ENCODE results near the gene DNPH1.

Gene DNPH1

DNA sequence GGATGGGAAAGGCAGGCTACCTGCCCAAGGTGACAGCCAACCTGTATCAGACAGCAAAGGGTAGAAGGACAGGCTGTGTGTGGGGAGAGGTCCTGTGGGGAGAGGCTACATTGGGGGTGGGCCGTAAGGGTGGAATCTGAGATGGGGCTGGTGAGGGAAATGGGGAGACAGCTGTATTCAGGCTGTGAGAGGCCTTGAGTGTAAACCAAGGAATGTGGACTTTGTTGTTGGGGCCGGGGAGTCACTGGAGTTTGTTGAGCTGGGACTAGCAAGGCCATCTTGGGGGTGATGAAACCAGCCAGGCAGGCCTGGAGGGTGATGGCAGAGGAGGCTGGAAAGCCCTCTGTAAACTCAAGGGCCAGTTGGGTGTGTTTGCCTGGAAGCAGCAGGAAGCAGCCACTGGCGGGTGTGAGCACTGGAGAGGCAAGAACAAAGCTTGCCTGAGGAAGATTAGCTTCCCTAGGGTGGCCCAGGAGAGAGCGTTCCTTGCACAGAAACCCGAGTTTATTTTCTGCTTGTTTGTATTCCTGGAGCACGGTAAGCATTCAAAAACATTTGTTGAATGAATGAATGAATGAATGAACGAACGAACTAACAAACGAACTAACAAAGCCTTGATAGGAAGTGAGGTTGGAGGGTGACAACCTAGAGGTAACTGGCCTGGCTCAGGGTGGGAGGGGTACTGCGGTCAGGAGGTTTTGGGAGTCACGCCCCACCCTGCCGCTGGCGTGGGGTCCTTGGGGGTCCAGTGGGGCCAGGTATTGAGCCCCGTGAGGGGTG is 32.9 kb upstream of the DNPH1 start:
- Histone ChIP-seq H3K27ac (ENCODE audit: extremely low read depth, low read depth, low read length) (no peak overlapping the region), H3K4me1 (ENCODE audit: control insufficient read depth, insufficient read depth, low read length) (no peaks in the 10 kb centered on the region), H3K4me3 (ENCODE audit: low read depth, low read length) (no peak overlapping the region), H3K9me3 (ENCODE audit: control insufficient read depth, insufficient read depth, low read depth, low read length) (no peaks in the 10 kb centered on the region), H3K36me3 (ENCODE audit: control insufficient read depth in 2 of 2, insufficient read depth in 1 of 2, low read length in 2 of 2) (no peaks in the 10 kb centered on the region)
- ChIA-PET POLR2A (interaction anchor here (2.1 kb wide), 1 partner anchor 107 kb away, joined by 7 read pairs; the partner anchor contains the start of gene ZNF318), CTCF (interaction anchor here (0.6 to 7.6 kb wide), 16 partner anchors 11 to 601 kb away, joined by 3 to 83 read pairs (median 4); partner anchors contain the start of genes ABCC10 and DNPH1)
- TF ChIP-seq ZIC2 (tag by site-specific recombination; IDR thresholded peaks at IDR 0.05), result peak; percentile 61
- no peak for TF ChIP-seq MEIS1 (CRISPR knock-in tag; IDR thresholded peaks at IDR 0.05; ENCODE audit: borderline replicate concordance)

DNA sequence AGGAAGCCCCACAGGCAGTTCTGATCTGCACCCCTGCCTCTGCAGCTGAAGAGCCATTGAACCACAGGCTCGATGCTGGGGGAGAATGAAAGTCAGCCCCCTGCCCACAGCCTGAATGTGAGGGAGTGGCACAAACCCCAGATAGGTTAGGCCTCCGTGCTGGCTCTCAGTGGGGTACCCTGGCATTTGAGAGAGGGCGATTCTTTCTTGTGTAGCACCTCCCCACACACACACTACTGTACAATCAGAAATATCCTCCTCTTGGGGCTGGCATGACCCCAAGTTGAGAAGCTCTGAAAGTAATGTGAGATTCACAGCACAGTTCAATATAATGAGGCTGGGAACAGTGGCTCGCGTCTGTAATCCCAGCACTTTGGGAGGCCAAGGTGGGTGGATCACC is 31.9 kb upstream of the DNPH1 start:
- no peaks in the 10 kb centered on the region for H3K9me3 ChIP-seq (ENCODE audit: control insufficient read depth, insufficient read depth, low read depth, low read length)
- POLR2A ChIA-PET, result interaction anchor here (0.6 to 0.7 kb wide), 3 partner anchors 8 to 188 kb away, joined by 5 to 11 read pairs (median 5); no protein-coding TSS in a partner anchor
- no peaks in the 10 kb centered on the region for H3K4me1 ChIP-seq (ENCODE audit: control insufficient read depth, insufficient read depth, low read length)
- TF ChIP-seq, protein P1, sequence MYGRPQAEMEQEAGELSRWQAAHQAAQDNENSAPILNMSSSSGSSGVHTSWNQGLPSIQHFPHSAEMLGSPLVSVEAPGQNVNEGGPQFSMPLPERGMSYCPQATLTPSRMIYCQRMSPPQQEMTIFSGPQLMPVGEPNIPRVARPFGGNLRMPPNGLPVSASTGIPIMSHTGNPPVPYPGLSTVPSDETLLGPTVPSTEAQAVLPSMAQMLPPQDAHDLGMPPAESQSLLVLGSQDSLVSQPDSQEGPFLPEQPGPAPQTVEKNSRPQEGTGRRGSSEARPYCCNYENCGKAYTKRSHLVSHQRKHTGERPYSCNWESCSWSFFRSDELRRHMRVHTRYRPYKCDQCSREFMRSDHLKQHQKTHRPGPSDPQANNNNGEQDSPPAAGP (tag by site-specific recombination; IDR thresholded peaks at IDR 0.05), result no peak
- TF ChIP-seq ZFP37 (tag by site-specific recombination; IDR thresholded peaks at IDR 0.05) (no peak), ZNF514 (tag by site-specific recombination; IDR thresholded peaks at IDR 0.05) (no peak), ZNF121 (tag by site-specific recombination; IDR thresholded peaks at IDR 0.05) (no peak), ZNF341 (tag by site-specific recombination; IDR thresholded peaks at IDR 0.05; ENCODE audit: low read depth) (peak; percentile 81)
- CTCF ChIA-PET, result interaction anchor here (0.6 to 7.6 kb wide), 7 partner anchors 10 to 245 kb away, joined by 3 to 83 read pairs (median 5); partner anchors contain the start of gene DNPH1
- H3K36me3 ChIP-seq (ENCODE audit: control insufficient read depth in 2 of 2, insufficient read depth in 1 of 2, low read length in 2 of 2), result no peaks in the 10 kb centered on the region
- H3K4me3 ChIP-seq (ENCODE audit: low read depth, low read length), result no peak overlapping the region
- H3K27ac ChIP-seq (ENCODE audit: extremely low read depth, low read depth, low read length), result no peak overlapping the region

DNA sequence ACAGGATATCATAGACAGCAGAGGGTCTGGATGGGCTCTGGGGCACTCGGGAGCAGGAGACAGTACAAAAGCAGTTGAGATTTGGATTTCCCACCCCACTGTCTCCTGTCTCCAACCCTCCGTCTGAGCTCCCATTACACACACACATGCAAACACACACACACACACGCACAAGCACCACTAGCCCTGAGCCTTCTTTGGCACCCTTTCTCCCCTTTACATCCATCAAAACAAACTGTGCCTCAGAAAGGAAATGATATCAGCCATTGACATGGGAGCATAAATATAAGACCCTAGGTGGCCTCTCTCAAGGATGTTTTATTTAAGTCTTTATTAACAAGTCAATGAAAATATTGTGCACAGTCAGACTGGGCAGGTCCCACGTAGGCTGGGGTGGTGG is 31.5 kb upstream of the DNPH1 start:
- POLR2A ChIA-PET, result no interaction called here
- no peak overlapping the region for H3K4me3 ChIP-seq (ENCODE audit: low read depth, low read length)
- CTCF ChIA-PET, result interaction anchor here (0.7 to 7.6 kb wide), 3 partner anchors 31 to 196 kb away, joined by 3 to 83 read pairs (median 20); partner anchors contain the start of gene DNPH1
- no peaks in the 10 kb centered on the region for H3K36me3 ChIP-seq (ENCODE audit: control insufficient read depth in 2 of 2, insufficient read depth in 1 of 2, low read length in 2 of 2)
- no peaks in the 10 kb centered on the region for H3K4me1 ChIP-seq (ENCODE audit: control insufficient read depth, insufficient read depth, low read length)
- TF ChIP-seq ZNF830 (tag by site-specific recombination; IDR thresholded peaks at IDR 0.05; ENCODE audit: low read depth) (no peak), KLF10 (tag by site-specific recombination; IDR thresholded peaks at IDR 0.05) (no peak), REPIN1 (tag by site-specific recombination; IDR thresholded peaks at IDR 0.05; ENCODE audit: low read depth) (no peak), SETDB1 (IDR thresholded peaks at IDR 0.05; ENCODE audit: insufficient read length, low read length) (no peak), ZSCAN23 (tag by site-specific recombination; IDR thresholded peaks at IDR 0.05) (no peak), ZBTB48 (tag by site-specific recombination; IDR thresholded peaks at IDR 0.05) (no peak), ZNF670 (tag by site-specific recombination; IDR thresholded peaks at IDR 0.05; ENCODE audit: low read depth) (no peak), ZNF600 (tag by site-specific recombination; IDR thresholded peaks at IDR 0.05) (no peak), OVOL3 (tag by site-specific recombination; IDR thresholded peaks at IDR 0.05) (no peak), ZNF223 (tag by site-specific recombination; IDR thresholded peaks at IDR 0.05) (no peak)
- TF ChIP-seq, protein P2, sequence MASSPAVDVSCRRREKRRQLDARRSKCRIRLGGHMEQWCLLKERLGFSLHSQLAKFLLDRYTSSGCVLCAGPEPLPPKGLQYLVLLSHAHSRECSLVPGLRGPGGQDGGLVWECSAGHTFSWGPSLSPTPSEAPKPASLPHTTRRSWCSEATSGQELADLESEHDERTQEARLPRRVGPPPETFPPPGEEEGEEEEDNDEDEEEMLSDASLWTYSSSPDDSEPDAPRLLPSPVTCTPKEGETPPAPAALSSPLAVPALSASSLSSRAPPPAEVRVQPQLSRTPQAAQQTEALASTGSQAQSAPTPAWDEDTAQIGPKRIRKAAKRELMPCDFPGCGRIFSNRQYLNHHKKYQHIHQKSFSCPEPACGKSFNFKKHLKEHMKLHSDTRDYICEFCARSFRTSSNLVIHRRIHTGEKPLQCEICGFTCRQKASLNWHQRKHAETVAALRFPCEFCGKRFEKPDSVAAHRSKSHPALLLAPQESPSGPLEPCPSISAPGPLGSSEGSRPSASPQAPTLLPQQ (tag by site-specific recombination; IDR thresholded peaks at IDR 0.05), result 0 out of 2 replicates have a peak, but pooled peaks have one; percentile 41
- TF ChIP-seq, protein P3, sequence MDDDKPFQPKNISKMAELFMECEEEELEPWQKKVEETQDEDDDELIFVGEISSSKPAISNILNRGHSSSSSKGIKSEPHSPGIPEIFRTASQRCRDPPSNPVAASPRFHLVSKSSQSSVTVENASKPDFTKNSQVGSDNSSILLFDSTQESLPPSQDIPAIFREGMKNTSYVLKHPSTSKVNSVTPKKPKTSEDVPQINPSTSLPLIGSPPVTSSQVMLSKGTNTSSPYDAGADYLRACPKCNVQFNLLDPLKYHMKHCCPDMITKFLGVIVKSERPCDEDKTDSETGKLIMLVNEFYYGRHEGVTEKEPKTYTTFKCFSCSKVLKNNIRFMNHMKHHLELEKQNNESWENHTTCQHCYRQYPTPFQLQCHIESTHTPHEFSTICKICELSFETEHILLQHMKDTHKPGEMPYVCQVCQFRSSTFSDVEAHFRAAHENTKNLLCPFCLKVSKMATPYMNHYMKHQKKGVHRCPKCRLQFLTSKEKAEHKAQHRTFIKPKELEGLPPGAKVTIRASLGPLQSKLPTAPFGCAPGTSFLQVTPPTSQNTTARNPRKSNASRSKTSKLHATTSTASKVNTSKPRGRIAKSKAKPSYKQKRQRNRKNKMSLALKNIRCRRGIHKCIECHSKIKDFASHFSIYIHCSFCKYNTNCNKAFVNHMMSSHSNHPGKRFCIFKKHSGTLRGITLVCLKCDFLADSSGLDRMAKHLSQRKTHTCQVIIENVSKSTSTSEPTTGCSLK (tag by site-specific recombination; IDR thresholded peaks at IDR 0.05), result no peak
- TF ChIP-seq, protein P4, sequence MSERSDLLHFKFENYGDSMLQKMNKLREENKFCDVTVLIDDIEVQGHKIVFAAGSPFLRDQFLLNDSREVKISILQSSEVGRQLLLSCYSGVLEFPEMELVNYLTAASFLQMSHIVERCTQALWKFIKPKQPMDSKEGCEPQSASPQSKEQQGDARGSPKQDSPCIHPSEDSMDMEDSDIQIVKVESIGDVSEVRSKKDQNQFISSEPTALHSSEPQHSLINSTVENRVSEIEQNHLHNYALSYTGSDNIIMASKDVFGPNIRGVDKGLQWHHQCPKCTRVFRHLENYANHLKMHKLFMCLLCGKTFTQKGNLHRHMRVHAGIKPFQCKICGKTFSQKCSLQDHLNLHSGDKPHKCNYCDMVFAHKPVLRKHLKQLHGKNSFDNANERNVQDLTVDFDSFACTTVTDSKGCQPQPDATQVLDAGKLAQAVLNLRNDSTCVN (tag by site-specific recombination; optimal IDR thresholded peaks at IDR 0.05), result no peak
- TF ChIP-seq, protein P5, sequence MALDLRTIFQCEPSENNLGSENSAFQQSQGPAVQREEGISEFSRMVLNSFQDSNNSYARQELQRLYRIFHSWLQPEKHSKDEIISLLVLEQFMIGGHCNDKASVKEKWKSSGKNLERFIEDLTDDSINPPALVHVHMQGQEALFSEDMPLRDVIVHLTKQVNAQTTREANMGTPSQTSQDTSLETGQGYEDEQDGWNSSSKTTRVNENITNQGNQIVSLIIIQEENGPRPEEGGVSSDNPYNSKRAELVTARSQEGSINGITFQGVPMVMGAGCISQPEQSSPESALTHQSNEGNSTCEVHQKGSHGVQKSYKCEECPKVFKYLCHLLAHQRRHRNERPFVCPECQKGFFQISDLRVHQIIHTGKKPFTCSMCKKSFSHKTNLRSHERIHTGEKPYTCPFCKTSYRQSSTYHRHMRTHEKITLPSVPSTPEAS (tag by site-specific recombination; IDR thresholded peaks at IDR 0.05), result peak; percentile 48
- TF ChIP-seq, protein P6, sequence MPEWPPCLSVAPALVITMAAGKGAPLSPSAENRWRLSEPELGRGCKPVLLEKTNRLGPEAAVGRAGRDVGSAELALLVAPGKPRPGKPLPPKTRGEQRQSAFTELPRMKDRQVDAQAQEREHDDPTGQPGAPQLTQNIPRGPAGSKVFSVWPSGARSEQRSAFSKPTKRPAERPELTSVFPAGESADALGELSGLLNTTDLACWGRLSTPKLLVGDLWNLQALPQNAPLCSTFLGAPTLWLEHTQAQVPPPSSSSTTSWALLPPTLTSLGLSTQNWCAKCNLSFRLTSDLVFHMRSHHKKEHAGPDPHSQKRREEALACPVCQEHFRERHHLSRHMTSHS (tag by site-specific recombination; IDR thresholded peaks at IDR 0.05), result no peak
- H3K9me3 ChIP-seq (ENCODE audit: control insufficient read depth, insufficient read depth, low read depth, low read length), result no peaks in the 10 kb centered on the region
- H3K27ac ChIP-seq (ENCODE audit: extremely low read depth, low read depth, low read length), result no peak overlapping the region

All from HEK293 (cell line).